ENCODE data around the gene ATF7. TPM values are rescaled to one million over a fixed set of nuclear protein-coding genes. Genes with fewer than 3 reads are reported as not detected.
"Not testable (repeated sequence)": the region's sequence is repeated elsewhere in the genome, so short reads cannot be mapped to it uniquely, and the experiment has no call there.

ATF7 gene
- 10 to 100 TPM; 25.0 to 30.1 TPM for total RNA-seq

DNA sequence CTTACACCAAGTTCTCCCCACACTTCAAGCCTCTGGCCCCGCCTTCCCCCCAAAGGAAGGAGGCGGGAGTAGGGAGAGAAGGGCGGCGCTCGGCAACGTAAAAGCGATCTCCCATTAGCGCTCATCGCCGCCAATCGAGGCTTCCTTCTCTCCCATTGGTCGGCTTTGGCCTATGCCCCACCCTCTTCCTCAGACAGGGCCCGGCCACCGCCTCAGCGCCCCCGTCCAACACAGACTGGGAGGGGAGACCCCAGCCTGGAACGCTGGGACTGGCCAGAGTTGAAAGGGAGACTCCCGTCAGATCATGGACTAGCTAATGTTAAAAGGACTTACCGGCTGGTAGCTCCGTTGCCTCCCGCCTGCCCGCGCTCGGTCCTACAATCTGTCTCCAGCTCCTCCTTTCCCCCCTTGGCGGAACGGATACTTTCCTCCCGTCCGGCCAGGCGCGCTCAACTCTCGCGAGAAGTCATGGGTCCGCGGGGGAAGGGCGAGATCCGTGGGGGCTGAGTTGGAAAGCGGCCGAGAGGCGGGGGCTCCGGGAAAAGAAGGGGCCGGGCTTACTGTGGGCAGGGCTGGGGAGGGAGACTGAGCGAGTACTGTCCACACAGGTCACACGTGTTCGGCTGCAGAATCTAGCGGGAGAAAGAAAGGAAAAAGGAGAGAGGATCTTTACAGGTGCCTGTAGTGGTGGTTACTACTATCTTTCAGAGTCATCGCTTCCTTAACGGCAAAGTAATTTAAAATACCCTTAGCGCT lies at the start of gene ATF7:
Gene ATF7 (minus strand): TSS at position 437 of the 756 bp plus-strand sequence. CDS start 25,382 bp downstream, outside the sequence.
- peak within 1 kb of the TSS; percentile 94 to 99 for H3K27ac Mint-ChIP-seq
- H3K9me3 Mint-ChIP-seq: no peaks in the 10 kb centered on the region
- DNase-seq (ENCODE audit: low spot score in 2 of 2) (peak; percentile 99), ATAC-seq (peak; percentile 97 to 98)
- H3K36me3 Mint-ChIP-seq: peaks cover 6 to 11% of the 10 kb centered on the region in 2 donors

DNA sequence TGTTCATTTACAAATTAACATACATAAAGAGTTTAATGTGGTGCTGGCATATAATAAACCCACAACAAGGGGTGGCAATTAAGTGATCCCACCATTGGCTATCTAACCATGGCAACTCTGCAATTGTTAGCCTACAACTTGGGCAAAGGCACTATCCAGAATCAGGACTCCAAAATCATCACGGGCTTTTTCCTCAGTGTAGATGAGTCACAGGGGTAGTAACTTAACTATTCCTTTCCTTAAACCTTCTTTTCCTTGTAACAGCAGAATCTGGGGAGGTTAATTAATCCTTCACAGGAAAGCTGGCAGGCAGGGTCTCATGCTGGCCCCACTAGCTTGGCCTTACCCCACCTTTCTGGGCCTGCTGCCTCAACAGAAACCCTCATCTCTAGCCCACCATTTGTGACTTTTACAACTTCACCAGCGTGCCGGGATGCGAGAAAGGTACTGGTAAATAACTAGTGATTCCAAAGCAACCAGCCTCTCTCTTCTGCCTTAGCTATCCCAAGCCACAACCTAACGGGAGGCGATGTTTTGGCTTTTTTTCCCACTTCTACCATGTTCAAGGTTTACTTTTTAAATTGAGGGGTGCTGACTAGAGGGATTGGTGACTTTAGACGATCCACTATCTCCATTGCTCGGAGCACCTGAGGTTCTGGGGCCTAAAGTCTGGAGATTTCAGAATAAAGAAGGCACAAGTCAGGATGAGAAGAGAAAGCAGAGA lies 49.0 kb upstream of the ATF7 start:
- ATAC-seq: no peak
- DNase-seq (ENCODE audit: low spot score in 2 of 2): no peak
- Mint-ChIP-seq H3K36me3 (peaks cover 9 to 28% of the 10 kb centered on the region in 2 donors), H3K9me3 (no peaks in the 10 kb centered on the region), H3K27ac (peak overlapping the region; percentile 95 to 97)

DNA sequence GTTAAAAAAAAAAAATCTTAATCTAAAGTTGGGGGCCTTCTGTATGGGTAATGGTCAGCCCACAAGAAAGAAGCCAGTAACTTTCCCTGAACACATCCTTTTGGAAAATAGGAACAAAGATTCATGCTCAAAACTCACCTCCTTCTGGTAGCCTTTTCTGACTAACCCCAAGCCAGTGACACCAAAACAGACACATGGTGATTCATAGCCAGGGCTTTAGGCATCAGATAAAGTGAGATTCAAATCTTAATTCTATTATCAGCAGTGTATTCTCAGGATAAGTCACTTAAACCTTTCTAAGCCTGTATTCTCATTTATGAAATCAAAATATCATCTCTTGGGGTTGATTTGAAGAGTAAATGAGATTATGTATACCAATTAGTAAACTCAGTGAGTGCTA lies 44.8 kb upstream of the ATF7 start:
- DNase-seq (ENCODE audit: low spot score in 2 of 2): no peak
- ATAC-seq: peak in 1 of 2 donors; percentile 13
- Mint-ChIP-seq H3K36me3 (peaks cover 9 to 47% of the 10 kb centered on the region in 2 donors), H3K27ac (peak overlapping the region in 1 of 2 donors; percentile 33), H3K9me3 (no peaks in the 10 kb centered on the region)

DNA sequence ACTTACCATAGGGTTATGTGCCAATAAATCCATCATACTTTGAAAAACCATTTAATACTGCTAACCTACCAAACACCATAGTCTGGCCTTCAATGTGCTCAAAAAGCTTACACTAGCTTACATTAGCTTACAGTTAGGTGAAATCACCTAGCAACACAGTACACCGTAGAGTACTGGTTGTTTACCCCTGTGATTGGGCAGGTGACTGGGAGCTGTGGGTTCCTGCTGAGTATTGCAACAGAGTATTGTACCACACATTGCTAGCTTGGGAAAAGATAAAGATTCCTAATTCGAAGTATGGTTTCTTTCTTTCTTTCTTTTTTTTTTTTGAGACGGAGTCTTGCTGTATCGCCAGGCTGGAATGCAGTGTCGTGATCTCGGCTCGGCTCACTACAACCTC lies 44.1 kb upstream of the ATF7 start:
- H3K36me3 Mint-ChIP-seq: peaks cover 5 to 49% of the 10 kb centered on the region in 2 donors
- peak overlapping the region in 1 of 2 donors; percentile 22 for H3K27ac Mint-ChIP-seq
- ATAC-seq (no peak), DNase-seq (ENCODE audit: low spot score in 2 of 2) (no peak)
- H3K9me3 Mint-ChIP-seq: no peaks in the 10 kb centered on the region

DNA sequence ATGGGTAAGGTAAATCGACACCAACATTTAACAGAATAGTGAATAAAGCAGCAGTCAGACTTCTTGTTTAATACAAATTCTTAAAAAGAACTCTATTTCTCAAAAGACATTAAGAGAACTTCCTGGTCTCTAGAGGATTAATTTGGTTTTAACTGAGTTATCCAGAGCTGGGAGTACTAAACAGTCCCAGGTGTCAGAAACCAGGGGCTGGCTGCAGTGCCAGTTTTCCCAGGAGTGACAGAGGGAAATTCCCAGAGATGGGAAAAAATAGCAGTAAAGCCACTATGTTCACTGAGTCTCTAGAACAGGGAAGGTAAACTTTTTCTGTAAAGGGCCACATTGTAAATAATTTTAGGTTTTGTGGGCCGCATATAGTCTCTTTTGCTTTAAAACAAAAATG lies 40.9 kb upstream of the ATF7 start:
- H3K27ac Mint-ChIP-seq: peak overlapping the region in 1 of 2 donors; percentile 62
- ATAC-seq: no peak
- H3K9me3 Mint-ChIP-seq: no peaks in the 10 kb centered on the region
- no peak for DNase-seq (ENCODE audit: low spot score in 2 of 2)
- H3K36me3 Mint-ChIP-seq: peaks cover 12 to 58% of the 10 kb centered on the region in 2 donors

DNA sequence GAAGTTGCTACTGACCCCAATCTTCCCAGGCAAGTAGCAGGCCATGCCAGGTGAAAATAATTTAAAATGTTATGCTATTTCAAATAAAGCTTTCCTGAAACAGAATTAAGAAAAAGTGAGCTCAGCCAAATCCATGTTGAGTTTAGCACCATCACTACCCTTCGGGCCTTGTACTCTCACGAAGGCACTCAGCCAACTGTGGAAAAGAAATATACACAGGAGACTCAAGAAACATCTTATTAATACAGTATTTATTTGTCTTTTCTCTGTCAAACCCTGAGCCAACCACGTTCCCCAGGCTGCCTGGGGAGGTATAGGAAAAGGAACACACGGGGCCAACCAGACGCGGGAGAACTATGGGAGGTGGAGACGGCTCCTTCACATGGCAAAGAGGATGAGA lies 38.8 kb upstream of the ATF7 start:
- DNase-seq (ENCODE audit: low spot score in 2 of 2) (no peak), ATAC-seq (no peak)
- Mint-ChIP-seq H3K27ac (peak overlapping the region in 1 of 2 donors; percentile 30), H3K9me3 (no peaks in the 10 kb centered on the region), H3K36me3 (peaks cover 7 to 47% of the 10 kb centered on the region in 2 donors)

DNA sequence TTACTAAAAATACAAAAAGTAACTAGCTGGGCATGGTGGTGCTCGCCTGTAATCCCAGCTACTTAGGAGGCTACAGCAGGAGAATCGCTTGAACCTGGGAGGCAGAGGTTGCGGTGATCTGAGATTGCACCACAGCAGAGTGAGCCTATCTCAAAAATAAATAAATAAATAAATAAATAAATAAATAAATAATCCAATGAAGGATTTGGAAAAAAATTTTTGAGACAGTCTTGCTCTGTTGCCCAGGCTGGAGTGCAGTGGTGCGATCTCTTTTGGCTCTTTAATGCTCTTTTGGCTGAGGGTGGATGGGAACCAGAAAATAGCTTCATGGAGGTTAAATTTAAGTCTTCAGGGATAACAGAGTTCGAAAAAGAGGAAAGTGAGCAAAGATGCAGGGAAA lies 38.0 kb upstream of the ATF7 start:
- peak overlapping the region in 1 of 2 donors; percentile 62 for H3K27ac Mint-ChIP-seq
- ATAC-seq: no peak
- peaks cover 7 to 39% of the 10 kb centered on the region in 2 donors for H3K36me3 Mint-ChIP-seq
- no peaks in the 10 kb centered on the region for H3K9me3 Mint-ChIP-seq
- no peak for DNase-seq (ENCODE audit: low spot score in 2 of 2)

GRCh38 chr12:53660041-53660440 lies 33.9 kb upstream of the ATF7 start:
- DNase-seq (ENCODE audit: low spot score in 2 of 2) (no peak), ATAC-seq (no peak)
- peaks cover 6 to 19% of the 10 kb centered on the region in 2 donors for H3K36me3 Mint-ChIP-seq
- no peaks in the 10 kb centered on the region for H3K9me3 Mint-ChIP-seq
- no peak overlapping the region for H3K27ac Mint-ChIP-seq

GRCh38 chr12:53659571-53659981 lies 33.4 kb upstream of the ATF7 start:
- Mint-ChIP-seq H3K36me3 (peaks cover 4 to 16% of the 10 kb centered on the region in 2 donors), H3K9me3 (no peaks in the 10 kb centered on the region), H3K27ac (peak overlapping the region in 1 of 2 donors; percentile 11)
- ATAC-seq (no peak), DNase-seq (ENCODE audit: low spot score in 2 of 2) (no peak)

GRCh38 chr12:53659011-53659551 lies 32.9 kb upstream of the ATF7 start:
- Mint-ChIP-seq H3K9me3 (no peaks in the 10 kb centered on the region), H3K36me3 (peaks cover 4 to 11% of the 10 kb centered on the region in 2 donors), H3K27ac (peak overlapping the region in 1 of 2 donors; percentile 11)
- DNase-seq (ENCODE audit: low spot score in 2 of 2) (no peak), ATAC-seq (no peak)

GRCh38 chr12:53657041-53657440 lies 30.9 kb upstream of the ATF7 start:
- peak in 1 of 2 donors; percentile 22 for ATAC-seq
- H3K9me3 Mint-ChIP-seq: no peaks in the 10 kb centered on the region

GRCh38 chr12:53653595-53653994 lies 27.4 kb upstream of the ATF7 start:
- DNase-seq (ENCODE audit: low spot score in 2 of 2) (no peak), ATAC-seq (no peak)
- H3K27ac Mint-ChIP-seq: no peak overlapping the region
- no peaks in the 10 kb centered on the region for H3K36me3 Mint-ChIP-seq
- H3K9me3 Mint-ChIP-seq: no peaks in the 10 kb centered on the region

More at GRCh38 chr12:53657041-53657440, 30.9 kb upstream of the ATF7 start:
- Mint-ChIP-seq H3K36me3 (no peaks in the 10 kb centered on the region), H3K27ac (peak overlapping the region in 1 of 2 donors; percentile 57)
- no peak for DNase-seq (ENCODE audit: low spot score in 2 of 2)

DNA sequence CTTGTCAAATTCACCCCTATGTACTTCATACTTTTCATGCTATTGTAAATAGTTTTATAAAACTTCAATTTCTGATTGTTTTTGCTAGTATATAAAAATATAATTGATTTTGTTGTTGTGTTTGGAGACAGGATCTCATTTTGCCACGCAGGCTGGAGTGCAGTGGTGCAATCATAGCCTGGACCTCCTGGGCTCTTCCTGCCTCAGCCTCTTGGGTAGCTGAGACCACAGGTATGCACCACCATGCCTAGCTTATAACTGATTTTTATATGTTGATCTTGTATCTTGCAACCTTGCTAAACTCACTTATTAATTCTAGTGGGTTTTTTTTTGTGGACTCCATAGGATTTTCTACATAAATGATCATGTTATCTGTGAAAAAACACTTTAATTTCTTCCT lies 26.2 kb upstream of the ATF7 start:
- Mint-ChIP-seq H3K36me3 (no peaks in the 10 kb centered on the region), H3K9me3 (no peaks in the 10 kb centered on the region), H3K27ac (no peak overlapping the region)
- ATAC-seq (no peak), DNase-seq (ENCODE audit: low spot score in 2 of 2) (no peak)

- DNase-seq (ENCODE audit: low spot score in 2 of 2) (no peak), ATAC-seq (no peak)
- H3K27ac Mint-ChIP-seq: no peak overlapping the region
- no peaks in the 10 kb centered on the region for H3K36me3 Mint-ChIP-seq
- no peaks in the 10 kb centered on the region for H3K9me3 Mint-ChIP-seq
Observed at GRCh38 chr12:53651737-53652136, 25.6 kb upstream of the ATF7 start.

DNA sequence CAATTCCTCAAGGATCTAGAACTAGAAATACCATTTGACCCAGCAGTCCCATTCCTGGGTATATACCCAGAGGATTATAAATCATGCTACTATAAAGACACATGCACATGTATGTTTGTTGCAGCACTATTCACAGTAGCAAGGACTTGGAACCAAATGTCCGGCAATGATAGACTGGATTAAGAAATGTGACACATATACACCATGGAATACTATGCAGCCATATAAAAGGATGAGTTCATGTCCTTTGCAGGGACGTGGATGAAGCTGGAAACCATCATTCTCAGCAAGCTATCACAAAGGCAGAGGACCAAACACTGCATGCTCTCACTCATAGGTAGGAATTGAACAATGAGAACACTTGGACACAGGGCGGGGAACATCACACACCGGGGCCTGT lies 20.1 kb upstream of the ATF7 start:
- ATAC-seq; H3K27ac Mint-ChIP-seq; H3K9me3 Mint-ChIP-seq; H3K36me3 Mint-ChIP-seq; DNase-seq (ENCODE audit: low spot score in 2 of 2): not testable (repeated sequence)

DNA sequence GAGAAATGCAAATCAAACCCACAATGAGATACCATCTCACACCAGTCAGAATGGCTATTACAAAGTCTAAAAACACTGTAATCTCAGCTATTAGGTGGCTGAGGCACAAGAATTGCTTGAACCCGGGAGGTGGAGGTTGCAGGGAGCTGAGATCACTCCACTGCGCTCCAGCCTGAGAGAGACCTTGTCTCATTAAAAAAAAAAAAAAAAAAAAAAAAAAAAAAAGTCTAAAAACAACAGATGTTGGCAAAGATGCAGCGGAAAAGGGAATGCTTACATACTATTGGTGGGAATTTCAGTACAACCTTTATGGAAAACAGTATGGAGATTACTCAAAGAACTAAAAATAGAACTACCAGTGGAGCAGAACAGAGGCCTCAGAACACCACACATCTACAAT lies 19.0 kb upstream of the ATF7 start:
- Mint-ChIP-seq H3K27ac (no peak overlapping the region), H3K9me3 (no peaks in the 10 kb centered on the region), H3K36me3 (no peaks in the 10 kb centered on the region)
- DNase-seq (ENCODE audit: low spot score in 2 of 2): no peak
- no peak for ATAC-seq

DNA sequence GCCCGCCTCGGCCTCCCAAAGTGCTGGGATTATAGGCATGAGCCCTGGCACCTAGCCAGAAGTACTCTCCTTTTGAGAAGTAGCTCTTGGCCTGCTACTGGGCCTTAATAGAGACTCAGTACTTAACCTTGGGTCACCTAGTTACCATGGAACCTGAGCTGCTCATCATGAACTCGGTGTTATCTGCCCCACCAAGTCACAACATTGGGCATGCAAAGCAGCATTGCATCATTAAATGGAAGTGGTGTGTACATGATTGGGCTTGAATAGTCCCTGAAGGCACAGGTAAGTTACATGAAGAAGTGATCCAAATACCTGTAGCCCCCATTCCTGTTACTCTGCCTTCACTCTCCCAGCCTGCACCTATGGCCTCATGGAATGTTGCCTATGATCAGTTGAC lies 18.0 kb upstream of the ATF7 start:
- ATAC-seq: no peak

More for the DNA sequence above, 18.0 kb upstream of the ATF7 start:
- DNase-seq (ENCODE audit: low spot score in 2 of 2): no peak
- Mint-ChIP-seq H3K36me3 (no peaks in the 10 kb centered on the region), H3K9me3 (no peaks in the 10 kb centered on the region), H3K27ac (no peak overlapping the region)

Data from activated naive CD4-positive, alpha-beta T cell treated with anti-CD3 and anti-CD28 coated beads, Interleukin-2, amount 50 U/mL, for 72 hours (primary cell).